ENCODE data around the gene HDDC2.

Gene HDDC2

GRCh38 chr6:125246566-125246965, 55.2 kb downstream of the HDDC2 start:
- no peak for TF ChIP-seq CTCF (IDR thresholded peaks at IDR 0.05; ENCODE audit: control insufficient read depth, insufficient read depth, low read depth, low read length, missing control alignments)
- H3K4me3 ChIP-seq (ENCODE audit: control insufficient read depth, low read depth, low read length): no peak overlapping the region
- no peak for DNase-seq (ENCODE audit: low read depth)

GRCh38 chr6:125245523-125246264, 56.1 kb downstream of the HDDC2 start:
- no peak for TF ChIP-seq CTCF (IDR thresholded peaks at IDR 0.05; ENCODE audit: control insufficient read depth, insufficient read depth, low read depth, low read length, missing control alignments)
- H3K4me3 ChIP-seq (ENCODE audit: control insufficient read depth, low read depth, low read length): no peak overlapping the region
- no peak for DNase-seq (ENCODE audit: low read depth)

- no peak for TF ChIP-seq CTCF (IDR thresholded peaks at IDR 0.05; ENCODE audit: control insufficient read depth, insufficient read depth, low read depth, low read length, missing control alignments)
- no peak for DNase-seq (ENCODE audit: low read depth)
- no peak overlapping the region for H3K4me3 ChIP-seq (ENCODE audit: control insufficient read depth, low read depth, low read length)
Measured at GRCh38 chr6:125245109-125245508, 56.7 kb downstream of the HDDC2 start.

GRCh38 chr6:125237764-125238163, 64.0 kb downstream of the HDDC2 start:
- no peak overlapping the region for H3K4me3 ChIP-seq (ENCODE audit: control insufficient read depth, low read depth, low read length)
- no peak for DNase-seq (ENCODE audit: low read depth)
- no peak for TF ChIP-seq CTCF (IDR thresholded peaks at IDR 0.05; ENCODE audit: control insufficient read depth, insufficient read depth, low read depth, low read length, missing control alignments)

GRCh38 chr6:125236536-125237327, 65.0 kb downstream of the HDDC2 start:
- no peak for TF ChIP-seq CTCF (IDR thresholded peaks at IDR 0.05; ENCODE audit: control insufficient read depth, insufficient read depth, low read depth, low read length, missing control alignments)
- no peak for DNase-seq (ENCODE audit: low read depth)
- H3K4me3 ChIP-seq (ENCODE audit: control insufficient read depth, low read depth, low read length): no peak overlapping the region

GRCh38 chr6:125233202-125233601, 68.6 kb downstream of the HDDC2 start:
- no peak for DNase-seq (ENCODE audit: low read depth)
- TF ChIP-seq CTCF (IDR thresholded peaks at IDR 0.05; ENCODE audit: control insufficient read depth, insufficient read depth, low read depth, low read length, missing control alignments): no peak
- no peak overlapping the region for H3K4me3 ChIP-seq (ENCODE audit: control insufficient read depth, low read depth, low read length)
